Neural crest cell (in vitro differentiated cells): ENCODE measurements around the gene CNKSR2. TPM values are rescaled to one million over a fixed set of nuclear protein-coding genes. Genes with fewer than 3 reads are reported as not detected.
"Not testable (repeated sequence)": the region's sequence is repeated elsewhere in the genome, so short reads cannot be mapped to it uniquely, and the experiment has no call there.

ENCODE experiments used
- DNase-seq: peaks from one replicate; pipeline ENCODE4 v3.0.0; 2021; ENCODE audit warnings: low read depth, mixed read lengths, low spot score
- H3K27ac Mint-ChIP-seq: one replicate; pipeline ENCODE4 v1.8.0; 2021; ENCODE audit warnings: mild to moderate bottlenecking, mixed read lengths; ENCODE audit not compliant: unreplicated experiment
- H3K27me3 Mint-ChIP-seq: 2 replicates; pipeline ENCODE4 v1.8.0; 2021; ENCODE audit warnings: low read depth, mild to moderate bottlenecking, mixed read lengths
- H3K36me3 Mint-ChIP-seq: 2 replicates; pipeline ENCODE4 v1.8.0; 2021; ENCODE audit warnings: low read depth, mild to moderate bottlenecking, mixed read lengths
- H3K4me1 Mint-ChIP-seq: 2 replicates; pipeline ENCODE4 v1.8.0; 2021; ENCODE audit warnings: mixed read lengths
- H3K4me3 Mint-ChIP-seq: one replicate; pipeline ENCODE4 v1.8.0; 2021; ENCODE audit warnings: mild to moderate bottlenecking, mixed read lengths
- H3K9me3 Mint-ChIP-seq: 2 replicates; pipeline ENCODE4 v1.8.0; 2021; ENCODE audit warnings: mixed read lengths
- total RNA-seq: library from RNA; stranded (reverse); gene quantifications from 2 replicates; pipeline ENCODE4 v1.2.1, GENCODE V29; 2021
- TF ChIP-seq, protein P1 (sequence below): fragments of 200-600 bp; sonication (generic); conservative IDR thresholded peaks from 2 replicates; pipeline ENCODE4 v1.5.0; 2021; ENCODE audit warnings: antibody characterized with exemption, mild to moderate bottlenecking

The CNKSR2 gene
- total RNA-seq, 1 donor from 2014 or later, result 22.4 TPM

- DNase-seq, result no peak
- Mint-ChIP-seq H3K9me3 (peaks cover under 1% of the 10 kb centered on the region), H3K36me3 (peaks cover 11% of the 10 kb centered on the region), H3K4me3 (no peak overlapping the region), H3K27ac (no peak overlapping the region), H3K4me1 (no peaks in the 10 kb centered on the region), H3K27me3 (no peaks in the 10 kb centered on the region)
- TF ChIP-seq, protein P1, sequence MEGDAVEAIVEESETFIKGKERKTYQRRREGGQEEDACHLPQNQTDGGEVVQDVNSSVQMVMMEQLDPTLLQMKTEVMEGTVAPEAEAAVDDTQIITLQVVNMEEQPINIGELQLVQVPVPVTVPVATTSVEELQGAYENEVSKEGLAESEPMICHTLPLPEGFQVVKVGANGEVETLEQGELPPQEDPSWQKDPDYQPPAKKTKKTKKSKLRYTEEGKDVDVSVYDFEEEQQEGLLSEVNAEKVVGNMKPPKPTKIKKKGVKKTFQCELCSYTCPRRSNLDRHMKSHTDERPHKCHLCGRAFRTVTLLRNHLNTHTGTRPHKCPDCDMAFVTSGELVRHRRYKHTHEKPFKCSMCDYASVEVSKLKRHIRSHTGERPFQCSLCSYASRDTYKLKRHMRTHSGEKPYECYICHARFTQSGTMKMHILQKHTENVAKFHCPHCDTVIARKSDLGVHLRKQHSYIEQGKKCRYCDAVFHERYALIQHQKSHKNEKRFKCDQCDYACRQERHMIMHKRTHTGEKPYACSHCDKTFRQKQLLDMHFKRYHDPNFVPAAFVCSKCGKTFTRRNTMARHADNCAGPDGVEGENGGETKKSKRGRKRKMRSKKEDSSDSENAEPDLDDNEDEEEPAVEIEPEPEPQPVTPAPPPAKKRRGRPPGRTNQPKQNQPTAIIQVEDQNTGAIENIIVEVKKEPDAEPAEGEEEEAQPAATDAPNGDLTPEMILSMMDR, result no peak
These were observed 155.6 kb downstream of the CNKSR2 start for GRCh38 chrX:21529771-21530170.

DNA sequence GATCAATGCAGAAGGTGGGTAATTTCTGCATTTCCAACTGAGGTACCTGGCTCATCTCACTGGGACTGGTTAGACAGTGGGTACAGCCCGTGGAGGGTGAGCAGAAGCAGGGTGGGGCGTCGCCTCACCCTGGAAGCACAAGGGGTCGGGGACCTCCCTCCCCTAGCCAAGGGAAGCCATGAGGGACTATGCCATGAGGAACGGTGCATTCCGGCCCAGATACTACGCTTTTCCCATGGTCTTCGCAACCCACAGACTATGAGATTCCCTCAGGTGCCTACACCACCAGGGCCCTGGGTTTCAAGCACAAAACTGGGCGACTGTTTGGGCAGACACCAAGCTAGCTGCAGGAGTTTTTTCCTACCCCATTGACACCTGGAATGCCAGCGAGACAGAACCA, 170.4 kb downstream of the CNKSR2 start:
- Mint-ChIP-seq H3K36me3 (peaks cover 30% of the 10 kb centered on the region), H3K9me3 (peaks cover 13% of the 10 kb centered on the region)
- H3K27ac Mint-ChIP-seq, H3K27me3 Mint-ChIP-seq, H3K4me3 Mint-ChIP-seq, DNase-seq, H3K4me1 Mint-ChIP-seq: not testable (repeated sequence)

DNA sequence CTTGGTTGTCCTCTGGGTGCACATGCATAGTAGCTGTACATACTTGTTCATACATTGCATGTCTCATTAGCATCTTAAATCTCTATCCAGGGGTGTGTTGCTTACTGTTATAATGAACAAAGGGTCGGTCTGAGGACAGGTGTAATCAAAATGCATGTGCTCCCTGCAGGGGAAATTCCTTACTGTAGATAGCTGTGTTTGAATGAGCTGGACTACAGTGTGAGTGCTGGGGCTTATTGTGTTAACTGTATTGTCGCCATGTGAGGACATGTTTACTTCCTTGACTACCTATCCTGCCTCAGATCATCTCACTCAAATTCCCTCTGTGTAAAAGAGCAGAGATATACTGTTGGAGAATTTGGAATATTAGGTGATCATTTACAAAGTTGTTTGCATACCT, 185.2 kb downstream of the CNKSR2 start:
- Mint-ChIP-seq H3K4me1 (no peaks in the 10 kb centered on the region), H3K4me3 (no peak overlapping the region), H3K9me3 (peaks cover 2% of the 10 kb centered on the region), H3K36me3 (peaks cover 8% of the 10 kb centered on the region), H3K27ac (no peak overlapping the region), H3K27me3 (no peaks in the 10 kb centered on the region)
- TF ChIP-seq, protein P1, result no peak
- DNase-seq, result no peak

GRCh38 chrX:21565025-21565424, 190.8 kb downstream of the CNKSR2 start:
- Mint-ChIP-seq H3K9me3 (peaks cover 7% of the 10 kb centered on the region), H3K27me3 (no peaks in the 10 kb centered on the region), H3K27ac (no peak overlapping the region), H3K36me3 (peaks cover 20% of the 10 kb centered on the region), H3K4me3 (no peak overlapping the region), H3K4me1 (no peaks in the 10 kb centered on the region)
- no peak for DNase-seq
- TF ChIP-seq, protein P1, result no peak

GRCh38 chrX:21574793-21575192, 200.6 kb downstream of the CNKSR2 start:
- peaks cover 10% of the 10 kb centered on the region for H3K9me3 Mint-ChIP-seq
- TF ChIP-seq, protein P1, result no peak
- H3K27me3 Mint-ChIP-seq, result no peaks in the 10 kb centered on the region
- peaks cover 45% of the 10 kb centered on the region for H3K36me3 Mint-ChIP-seq
- no peak for DNase-seq
- no peak overlapping the region for H3K27ac Mint-ChIP-seq
- no peak overlapping the region for H3K4me3 Mint-ChIP-seq
- H3K4me1 Mint-ChIP-seq, result peaks cover 6% of the 10 kb centered on the region

- peaks cover 9% of the 10 kb centered on the region for H3K9me3 Mint-ChIP-seq
- no peaks in the 10 kb centered on the region for H3K27me3 Mint-ChIP-seq
- TF ChIP-seq, protein P1, result no peak
- no peak overlapping the region for H3K27ac Mint-ChIP-seq
- H3K4me3 Mint-ChIP-seq, result no peak overlapping the region
- peaks cover 20% of the 10 kb centered on the region for H3K4me1 Mint-ChIP-seq
- DNase-seq, result no peak
- peaks cover 24% of the 10 kb centered on the region for H3K36me3 Mint-ChIP-seq
These were observed 207.3 kb downstream of the CNKSR2 start for GRCh38 chrX:21581479-21581878.
